Endothelial cell of umbilical vein (primary cell): ENCODE results near the gene GRID1. TPM values are rescaled to one million over a fixed set of nuclear protein-coding genes. Genes with fewer than 3 reads are reported as not detected.

ENCODE experiments used
- BruUV-seq: library from RNA; stranded (reverse); fragments of 400-500 nt; replicated peaks from 2 replicates; lab custom pipeline; 2021; lab: Mats Ljungman, UMichigan
- CTCF ChIA-PET: fragments of 300-600, 350-600 bp; sonication (Branson Sonifier 250); formaldehyde crosslinking; loops from one replicate; lab custom pipeline; 2021; ENCODE audit warnings: antibody characterized with exemption, inconsistent platforms; lab: Charles Lee
- POLR2A ChIA-PET: fragments of 300-600, 350-600 bp; sonication (Branson Sonifier 250); formaldehyde crosslinking; loops from one replicate; lab custom pipeline; 2021; ENCODE audit warnings: antibody characterized with exemption, inconsistent platforms; lab: Charles Lee
- DNase-seq: peaks from one replicate; pipeline ENCODE4 v3.0.0-alpha.2; 2011; ENCODE audit warnings: low read depth, low spot score
- FAIRE-seq: peaks from 2 replicates; lab custom pipeline; 2011; peaks lifted over from hg19 to GRCh38; lab: Jason Lieb, UNC
- H2AFZ ChIP-seq: 2 replicates; pipeline ENCODE4 v1.6.0; 2012; ENCODE audit warnings: low read depth, low read length, control low read depth, inconsistent platforms
- H3K27ac ChIP-seq: 2 replicates; pipeline ENCODE4 v1.5.1; 2011; ENCODE audit warnings: low read depth, mild to moderate bottlenecking, control low read depth, low read length, moderate library complexity; ENCODE audit not compliant: insufficient read depth
- H3K27me3 ChIP-seq, 2 experiments: 2 replicates each; pipeline versions ENCODE4 v1.6.0 to v1.6.1; 2011; ENCODE audit warnings: low read length in 2 of 2, mixed read lengths in 1 of 2; ENCODE audit not compliant: control insufficient read depth in 2 of 2, insufficient read depth in 2 of 2
- H3K36me3 ChIP-seq, 2 experiments: 2 replicates in 1 of 2; 3 replicates in 1 of 2; pipeline ENCODE4 v1.5.1; 2011; ENCODE audit warnings: low read length in 2 of 2, mild to moderate bottlenecking in 1 of 2, moderate library complexity in 1 of 2; ENCODE audit not compliant: control insufficient read depth in 2 of 2, insufficient read depth in 2 of 2; ENCODE audit errors: extremely low read depth in 1 of 2
- H3K4me1 ChIP-seq: 3 replicates; pipeline ENCODE4 v1.5.1; 2011; ENCODE audit warnings: mild to moderate bottlenecking, low read length; ENCODE audit not compliant: control insufficient read depth, insufficient read depth; ENCODE audit errors: extremely low read depth
- H3K4me2 ChIP-seq: 2 replicates; pipeline ENCODE4 v1.6.1; 2011; ENCODE audit warnings: low read length, control low read depth, mixed read lengths; ENCODE audit not compliant: insufficient read depth
- H3K4me3 ChIP-seq, 3 experiments: fragments of 200-600 bp in 1 of 3; sonication (generic), shearing (Covaris generic) in 1 of 3; replicated peaks in 1 of 3; 2 replicates each; pipeline ENCODE4 v1.5.1; 2011 to 2016; ENCODE audit warnings: control low read depth in 3 of 3, low read length in 3 of 3, mild to moderate bottlenecking in 2 of 3, inconsistent platforms in 1 of 3, low read depth in 1 of 3, moderate library complexity in 1 of 3; ENCODE audit not compliant: insufficient read depth in 1 of 3
- H3K79me2 ChIP-seq: 2 replicates; pipeline ENCODE4 v1.6.0; 2012; ENCODE audit warnings: low read length, inconsistent platforms; ENCODE audit not compliant: control insufficient read depth, insufficient read depth
- H3K9ac ChIP-seq: replicated peaks from 2 replicates; pipeline ENCODE3; 2011; ENCODE audit warnings: low read length, control low read depth; ENCODE audit not compliant: insufficient read depth; ENCODE audit errors: extremely low read depth
- H3K9me1 ChIP-seq: replicated peaks from 3 replicates; pipeline ENCODE4 v1.6.0; 2011; ENCODE audit warnings: mild to moderate bottlenecking, low read length; ENCODE audit not compliant: control insufficient read depth, insufficient read depth; ENCODE audit errors: extremely low read depth
- H3K9me3 ChIP-seq: replicated peaks from 2 replicates; pipeline ENCODE4 v1.5.1; 2012; ENCODE audit warnings: low read length, inconsistent platforms; ENCODE audit not compliant: control insufficient read depth, insufficient read depth
- H4K20me1 ChIP-seq: replicated peaks from 2 replicates; pipeline ENCODE3; 2011; ENCODE audit warnings: mild to moderate bottlenecking, low read length; ENCODE audit not compliant: control insufficient read depth, insufficient read depth; ENCODE audit errors: extremely low read depth
- CTCF ChIP-seq, 2 donors: IDR thresholded peaks; 1 replicate in 1 of 2; 2 replicates in 1 of 2; pipeline ENCODE4 v1.5.1; 2011; ENCODE audit warnings: low read length in 2 of 2, mild to moderate bottlenecking in 2 of 2, moderate library complexity in 2 of 2, control low read depth in 1 of 2, inconsistent platforms in 1 of 2, low read depth in 1 of 2; ENCODE audit not compliant: insufficient read depth in 1 of 2; ENCODE audit errors: extremely low read depth in 1 of 2
- EZH2 ChIP-seq: IDR thresholded peaks from 2 replicates; pipeline ENCODE4 v1.6.1; 2012; ENCODE audit warnings: borderline replicate concordance, low read depth, mild to moderate bottlenecking, moderate library complexity, low read length, inconsistent platforms; ENCODE audit not compliant: severe bottlenecking
- FOS ChIP-seq: IDR thresholded peaks from 2 replicates; pipeline ENCODE4 v1.6.1; 2011; ENCODE audit warnings: mild to moderate bottlenecking, low read length, moderate library complexity, borderline replicate concordance; ENCODE audit not compliant: insufficient read depth
- GATA2 ChIP-seq: IDR thresholded peaks from 2 replicates; pipeline ENCODE4 v1.7.0; 2011; ENCODE audit warnings: low read depth, mild to moderate bottlenecking, moderate library complexity, mixed read lengths, low read length; ENCODE audit not compliant: insufficient read length, insufficient read depth
- JUN ChIP-seq: IDR thresholded peaks from 2 replicates; pipeline ENCODE4 v1.6.1; 2011; ENCODE audit warnings: borderline replicate concordance, low read depth; ENCODE audit not compliant: insufficient read length, insufficient read depth
- MYC ChIP-seq: IDR thresholded peaks from one replicate; pipeline ENCODE4 v1.6.1; 2011; ENCODE audit warnings: mild to moderate bottlenecking, low read depth, low read length
- POLR2A ChIP-seq: IDR thresholded peaks from 2 replicates; pipeline ENCODE4 v1.6.1; 2012; ENCODE audit warnings: low read depth, mild to moderate bottlenecking, control low read depth, low read length
- POLR2AphosphoS5 ChIP-seq: IDR thresholded peaks from 2 replicates; pipeline ENCODE4 v1.6.1; 2012; ENCODE audit warnings: low read depth, mild to moderate bottlenecking, control low read depth, low read length, moderate library complexity; ENCODE audit not compliant: insufficient read depth
- dilution Hi-C: fragments of 300-500 bp; cut with MboI; formaldehyde crosslinking; loops from one replicate; pipeline ENCODE4 v1.15.0; 2019; ENCODE audit warnings: low sequenced_read_pairs; ENCODE audit not compliant: extremely low pct_ligation_motif_present
- intact Hi-C: fragments of 100-400 bp; cut with micrococcal nuclease; formaldehyde crosslinking; loops from one replicate; pipeline ENCODE4 v1.10.0; 2022
- polyA plus RNA-seq, 4 experiments: library from polyadenylated mRNA; depleted of rRNA in 3 of 4; stranded (reverse) in 3 of 4; unstranded in 1 of 4; fragments of >200 nt; gene quantifications; 2 replicates each; pipeline versions ENCODE4 v1.2.1 to v1.2.3, GENCODE V29; 2011 to 2012; ENCODE audit warnings: missing spikeins in 1 of 4
- total RNA-seq: library from RNA; stranded (reverse); gene quantifications from 2 replicates; pipeline ENCODE4 v1.2.3, GENCODE V29; 2021
- TF ChIP-seq, protein P1 (sequence below): IDR thresholded peaks from 2 replicates; pipeline ENCODE4 v1.6.1; 2011; ENCODE audit not compliant: insufficient read depth, insufficient read length

GRID1 gene
- total and polyA plus RNA-seq, 2 donors (not counting 3 experiments of a cell fraction or from before 2014, with no cell fraction given), result not detected

- Histone ChIP-seq H3K9ac (no peak overlapping the region), H3K27ac (no peak overlapping the region), H3K9me3 (no peaks in the 10 kb centered on the region), H3K4me1 (no peaks in the 10 kb centered on the region), H3K79me2 (no peaks in the 10 kb centered on the region), H3K27me3 (no peaks in the 10 kb centered on the region), H4K20me1 (no peaks in the 10 kb centered on the region), H2AFZ (no peak overlapping the region), H3K9me1 (no peaks in the 10 kb centered on the region), H3K4me3 (no peak overlapping the region), H3K36me3 (no peaks in the 10 kb centered on the region), H3K4me2 (no peak overlapping the region)
- intact Hi-C loops, result no loop called here
- no peak for FAIRE-seq
- DNase-seq, result no peak
- dilution Hi-C loops, result no loop called here
- ChIA-PET POLR2A (no interaction called here), CTCF (interaction anchor here (0.6 kb wide), 1 partner anchor 122 kb away, joined by 3 read pairs; no protein-coding TSS in a partner anchor)
- no TSS peak for BruUV-seq
- TF ChIP-seq GATA2 (no peak), JUN (no peak), CTCF (IDR thresholded peaks at IDR 0.05; ENCODE audit: extremely low read depth in 1 of 2, insufficient read depth in 1 of 2, low read depth in 1 of 2, low read length in 2 of 2) (no peak), FOS (no peak), POLR2A (no peak), EZH2 (no peak), MYC (no peak), POLR2AphosphoS5 (no peak)
- TF ChIP-seq, protein P1, sequence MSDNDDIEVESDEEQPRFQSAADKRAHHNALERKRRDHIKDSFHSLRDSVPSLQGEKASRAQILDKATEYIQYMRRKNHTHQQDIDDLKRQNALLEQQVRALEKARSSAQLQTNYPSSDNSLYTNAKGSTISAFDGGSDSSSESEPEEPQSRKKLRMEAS, result no peak
These were observed 100.0 kb downstream of the GRID1 start for GRCh38 chr10:86266446-86267242.
